GM21786 (cell line): ENCODE measurements around the gene ZNF284.
"Not testable (repeated sequence)": the region's sequence is repeated elsewhere in the genome, so short reads cannot be mapped to it uniquely, and the experiment has no call there.

ENCODE experiments used
- ATAC-seq: cut with Tn5 transposase; IDR thresholded peaks from one replicate; pipeline ENCODE4 v1.9.1; 2021; ENCODE audit not compliant: unreplicated experiment

Gene ZNF284

GRCh38 chr19:44109458-44109857 is 37.5 kb downstream of the ZNF284 start:
- ATAC-seq, result no peak

GRCh38 chr19:44111910-44112463 is 40.0 kb downstream of the ZNF284 start:
- no peak for ATAC-seq

- peak; percentile 9 for ATAC-seq
These were observed 40.8 kb downstream of the ZNF284 start for GRCh38 chr19:44112802-44113137.

GRCh38 chr19:44113138-44113783 is 41.3 kb downstream of the ZNF284 start, which contains the start of gene ZNF225:
Gene ZNF225, plus strand, starts transcription at chr19:44113399. Its CDS starts 2,429 bp downstream, at chr19:44115828.
- peak; percentile 92 for ATAC-seq

- peak; percentile 7 for ATAC-seq
These were observed 41.9 kb downstream of the ZNF284 start for GRCh38 chr19:44113784-44114390.

GRCh38 chr19:44121162-44121561 is 49.2 kb downstream of the ZNF284 start:
- not testable (repeated sequence) for ATAC-seq

GRCh38 chr19:44131955-44132354 is 60.0 kb downstream of the ZNF284 start:
- ATAC-seq, result no peak
